DOHH2 (cell line): ENCODE results near the gene ANKRD18B.
"Not testable (repeated sequence)": the region's sequence is repeated elsewhere in the genome, so short reads cannot be mapped to it uniquely, and the experiment has no call there.

Source experiments
- EZH2phosphoT487 ChIP-seq: fragments of 200-600 bp; sonication (generic); IDR thresholded peaks from 2 replicates; pipeline ENCODE4 v1.6.1; 2017; ENCODE audit warnings: borderline replicate concordance, mild to moderate bottlenecking, antibody characterized with exemption, low read length, moderate library complexity, mixed read lengths
- TF ChIP-seq, protein P1 (sequence below): fragments of 200-600 bp; sonication (generic); IDR thresholded peaks from one replicate; pipeline ENCODE4 v1.5.1; 2014; ENCODE audit warnings: antibody characterized with exemption, mild to moderate bottlenecking, low read depth, low read length; ENCODE audit not compliant: poor library complexity, severe bottlenecking

DNA sequence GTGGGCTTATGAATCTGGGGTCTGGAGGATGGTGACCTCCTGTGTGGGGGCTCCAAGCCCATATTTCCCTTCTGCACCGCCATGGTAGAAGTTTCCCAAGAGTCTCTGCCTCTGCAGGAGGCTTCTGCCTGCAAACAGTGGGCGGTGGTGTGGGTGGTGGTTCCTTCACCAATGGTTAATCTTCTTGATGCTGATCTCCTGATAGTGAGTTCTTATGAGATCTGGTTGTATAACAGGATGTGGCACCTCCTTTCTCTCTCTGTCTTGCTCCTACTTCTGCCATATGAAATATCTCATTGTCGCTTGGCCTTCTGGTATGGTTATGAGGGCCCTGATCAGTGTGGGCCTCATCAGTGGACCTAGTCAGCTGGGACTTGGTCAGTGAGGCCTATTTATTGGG is 73.3 kb downstream of the ANKRD18B start:
- not testable (repeated sequence) for TF ChIP-seq EZH2phosphoT487
- TF ChIP-seq, protein P1, sequence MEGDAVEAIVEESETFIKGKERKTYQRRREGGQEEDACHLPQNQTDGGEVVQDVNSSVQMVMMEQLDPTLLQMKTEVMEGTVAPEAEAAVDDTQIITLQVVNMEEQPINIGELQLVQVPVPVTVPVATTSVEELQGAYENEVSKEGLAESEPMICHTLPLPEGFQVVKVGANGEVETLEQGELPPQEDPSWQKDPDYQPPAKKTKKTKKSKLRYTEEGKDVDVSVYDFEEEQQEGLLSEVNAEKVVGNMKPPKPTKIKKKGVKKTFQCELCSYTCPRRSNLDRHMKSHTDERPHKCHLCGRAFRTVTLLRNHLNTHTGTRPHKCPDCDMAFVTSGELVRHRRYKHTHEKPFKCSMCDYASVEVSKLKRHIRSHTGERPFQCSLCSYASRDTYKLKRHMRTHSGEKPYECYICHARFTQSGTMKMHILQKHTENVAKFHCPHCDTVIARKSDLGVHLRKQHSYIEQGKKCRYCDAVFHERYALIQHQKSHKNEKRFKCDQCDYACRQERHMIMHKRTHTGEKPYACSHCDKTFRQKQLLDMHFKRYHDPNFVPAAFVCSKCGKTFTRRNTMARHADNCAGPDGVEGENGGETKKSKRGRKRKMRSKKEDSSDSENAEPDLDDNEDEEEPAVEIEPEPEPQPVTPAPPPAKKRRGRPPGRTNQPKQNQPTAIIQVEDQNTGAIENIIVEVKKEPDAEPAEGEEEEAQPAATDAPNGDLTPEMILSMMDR: not testable (repeated sequence)
